Bronchial epithelial cell (primary cell): Measurements from ENCODE around the gene CNEP1R1. TPM values are rescaled to one million over a fixed set of nuclear protein-coding genes. Genes with fewer than 3 reads are reported as not detected.

Source experiments
- DNase-seq: peaks from one replicate; pipeline ENCODE4 v3.0.0-alpha.2; 2010; ENCODE audit warnings: low read depth
- FAIRE-seq: peaks from 2 replicates; lab custom pipeline; 2011; peaks lifted over from hg19 to GRCh38; lab: Jason Lieb, UNC
- H3K27me3 ChIP-seq: 2 replicates; pipeline ENCODE4 v1.5.1; 2011; ENCODE audit warnings: low read length; ENCODE audit not compliant: control insufficient read depth, insufficient read depth
- H3K36me3 ChIP-seq: 2 replicates; pipeline ENCODE4 v1.5.1; 2011; ENCODE audit warnings: low read length; ENCODE audit not compliant: control insufficient read depth, insufficient read depth
- H3K4me3 ChIP-seq: 2 replicates; pipeline ENCODE4 v1.5.1; 2011; ENCODE audit warnings: mild to moderate bottlenecking, low read depth, low read length, control low read depth
- CTCF ChIP-seq: IDR thresholded peaks from 2 replicates; pipeline ENCODE4 v1.5.1; 2011; ENCODE audit warnings: mild to moderate bottlenecking, moderate library complexity, low read length, control low read depth, inconsistent platforms; ENCODE audit not compliant: insufficient read depth, severe bottlenecking
- total RNA-seq: library from RNA; depleted of rRNA; stranded (reverse); fragments of >200 nt; gene quantifications from 2 replicates; pipeline ENCODE4 v1.2.1, GENCODE V29; 2014

The CNEP1R1 gene
- total RNA-seq, 1 donor from 2014 or later = 23.7 TPM

- DNase-seq = no peak
- TF ChIP-seq CTCF = no peak
- H3K36me3 ChIP-seq = peaks cover 5% of the 10 kb centered on the region
Observed at GRCh38 chr16:50069060-50069459, 44.0 kb downstream of the CNEP1R1 start.

DNA sequence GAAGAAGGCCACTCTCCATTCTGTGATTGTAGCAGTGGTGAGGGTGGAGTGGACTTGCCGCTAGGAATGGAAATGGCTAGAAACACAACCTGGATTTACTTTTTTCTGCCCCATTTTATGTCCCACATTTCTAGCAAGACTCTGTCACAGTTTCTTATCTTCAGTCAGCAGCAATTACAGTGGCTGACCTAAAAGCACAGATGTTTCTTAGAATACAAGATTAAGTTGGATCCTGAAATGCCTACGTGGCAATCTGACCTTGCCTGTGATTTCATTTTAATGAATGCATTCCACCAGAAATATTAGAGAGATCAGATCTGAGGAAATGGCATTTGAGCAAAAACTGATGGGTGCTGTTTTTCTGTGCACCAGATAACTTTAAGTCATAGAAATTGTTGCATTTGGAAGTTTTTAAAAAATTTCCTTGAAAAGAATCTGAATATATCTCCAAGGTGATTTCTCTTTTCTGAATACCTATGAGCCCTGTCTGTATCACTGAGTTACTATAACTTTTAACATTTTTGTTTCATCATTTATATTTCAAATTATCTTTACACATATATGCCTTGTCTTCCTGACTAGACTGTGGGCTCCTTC, 46.1 kb downstream of the CNEP1R1 start:
- no peaks in the 10 kb centered on the region for H3K27me3 ChIP-seq
- FAIRE-seq = no peak
- H3K4me3 ChIP-seq = no peak overlapping the region
- no peak for DNase-seq
- no peak for TF ChIP-seq CTCF
- H3K36me3 ChIP-seq = peaks cover 5% of the 10 kb centered on the region

More at GRCh38 chr16:50069060-50069459, 44.0 kb downstream of the CNEP1R1 start:
- no peak for FAIRE-seq
- H3K27me3 ChIP-seq = no peaks in the 10 kb centered on the region
- no peak overlapping the region for H3K4me3 ChIP-seq

- no peak for FAIRE-seq
- no peak overlapping the region for H3K4me3 ChIP-seq
- DNase-seq = no peak
- H3K36me3 ChIP-seq = peaks cover 5% of the 10 kb centered on the region
- no peaks in the 10 kb centered on the region for H3K27me3 ChIP-seq
- no peak for TF ChIP-seq CTCF
Observed at GRCh38 chr16:50072730-50073129, 47.7 kb downstream of the CNEP1R1 start.

GRCh38 chr16:50079397-50080140, 54.5 kb downstream of the CNEP1R1 start:
- TF ChIP-seq CTCF = no peak
- H3K36me3 ChIP-seq = peaks cover 4% of the 10 kb centered on the region
- peak; percentile 13 for FAIRE-seq
- H3K4me3 ChIP-seq = no peak overlapping the region
- no peaks in the 10 kb centered on the region for H3K27me3 ChIP-seq
- DNase-seq = peak; percentile 34

GRCh38 chr16:50081428-50082018, 56.5 kb downstream of the CNEP1R1 start:
- no peak overlapping the region for H3K4me3 ChIP-seq
- peaks cover 6% of the 10 kb centered on the region for H3K36me3 ChIP-seq
- FAIRE-seq = no peak
- no peak for TF ChIP-seq CTCF
- no peaks in the 10 kb centered on the region for H3K27me3 ChIP-seq
- DNase-seq = no peak
